ENCODE results near the gene MMAA.
"Not testable (repeated sequence)": the region's sequence is repeated elsewhere in the genome, so short reads cannot be mapped to it uniquely, and the experiment has no call there.

MMAA gene

DNA sequence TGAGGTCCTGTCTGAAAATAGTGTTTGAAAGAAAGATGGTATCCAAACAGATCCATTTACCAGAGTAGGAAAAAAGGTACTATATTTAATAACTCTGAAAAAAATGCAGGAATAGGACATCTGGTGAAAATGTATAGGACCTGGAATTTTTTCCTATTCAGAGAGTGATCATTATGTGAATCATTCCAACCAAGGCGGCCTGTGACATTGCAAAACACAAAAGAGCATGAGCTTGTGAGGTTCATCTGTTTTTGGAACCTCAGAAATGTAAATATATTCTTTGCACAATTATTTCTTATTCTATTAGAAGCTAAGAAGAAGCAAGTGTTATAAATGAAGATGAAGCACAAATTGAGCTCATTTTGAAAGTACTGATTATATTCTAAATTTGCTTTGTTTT lies 62.8 kb downstream of the MMAA start:
- DNase-seq (ENCODE audit: low spot score) = no peak
- TF ChIP-seq, protein P1, sequence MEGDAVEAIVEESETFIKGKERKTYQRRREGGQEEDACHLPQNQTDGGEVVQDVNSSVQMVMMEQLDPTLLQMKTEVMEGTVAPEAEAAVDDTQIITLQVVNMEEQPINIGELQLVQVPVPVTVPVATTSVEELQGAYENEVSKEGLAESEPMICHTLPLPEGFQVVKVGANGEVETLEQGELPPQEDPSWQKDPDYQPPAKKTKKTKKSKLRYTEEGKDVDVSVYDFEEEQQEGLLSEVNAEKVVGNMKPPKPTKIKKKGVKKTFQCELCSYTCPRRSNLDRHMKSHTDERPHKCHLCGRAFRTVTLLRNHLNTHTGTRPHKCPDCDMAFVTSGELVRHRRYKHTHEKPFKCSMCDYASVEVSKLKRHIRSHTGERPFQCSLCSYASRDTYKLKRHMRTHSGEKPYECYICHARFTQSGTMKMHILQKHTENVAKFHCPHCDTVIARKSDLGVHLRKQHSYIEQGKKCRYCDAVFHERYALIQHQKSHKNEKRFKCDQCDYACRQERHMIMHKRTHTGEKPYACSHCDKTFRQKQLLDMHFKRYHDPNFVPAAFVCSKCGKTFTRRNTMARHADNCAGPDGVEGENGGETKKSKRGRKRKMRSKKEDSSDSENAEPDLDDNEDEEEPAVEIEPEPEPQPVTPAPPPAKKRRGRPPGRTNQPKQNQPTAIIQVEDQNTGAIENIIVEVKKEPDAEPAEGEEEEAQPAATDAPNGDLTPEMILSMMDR (IDR thresholded peaks at IDR 0.05; ENCODE audit: borderline replicate concordance, control extremely low read depth, extremely low read depth, insufficient read depth, missing control alignments) = no peak
- in situ Hi-C loops (cut with MboI; ENCODE audit: low sequenced_read_pairs, unreplicated experiment) = no loop called here

DNA sequence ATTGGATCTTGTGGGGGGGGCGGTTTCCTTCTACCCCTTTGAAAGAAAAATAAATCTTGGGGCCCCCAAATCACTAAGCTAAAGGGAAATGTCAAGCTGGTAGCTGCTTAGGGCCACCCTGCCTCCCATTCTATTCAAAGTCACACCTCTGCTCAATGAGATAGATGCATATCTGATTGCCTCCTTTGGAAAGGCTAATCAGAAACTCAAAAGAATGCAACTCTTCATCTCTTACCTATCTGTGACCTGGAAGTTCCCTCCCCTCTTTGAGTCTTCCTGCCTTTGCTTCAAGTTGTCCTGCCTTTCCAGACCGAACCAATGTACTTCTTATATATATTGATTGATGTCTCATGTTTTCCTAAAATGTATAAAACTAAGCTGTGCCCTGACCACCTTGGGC lies 67.8 kb downstream of the MMAA start:
- DNase-seq (ENCODE audit: low spot score) = no peak
- in situ Hi-C loops (cut with MboI; ENCODE audit: low sequenced_read_pairs, unreplicated experiment) = no loop called here
- TF ChIP-seq, protein P1 (IDR thresholded peaks at IDR 0.05; ENCODE audit: borderline replicate concordance, control extremely low read depth, extremely low read depth, insufficient read depth, missing control alignments) = no peak

DNA sequence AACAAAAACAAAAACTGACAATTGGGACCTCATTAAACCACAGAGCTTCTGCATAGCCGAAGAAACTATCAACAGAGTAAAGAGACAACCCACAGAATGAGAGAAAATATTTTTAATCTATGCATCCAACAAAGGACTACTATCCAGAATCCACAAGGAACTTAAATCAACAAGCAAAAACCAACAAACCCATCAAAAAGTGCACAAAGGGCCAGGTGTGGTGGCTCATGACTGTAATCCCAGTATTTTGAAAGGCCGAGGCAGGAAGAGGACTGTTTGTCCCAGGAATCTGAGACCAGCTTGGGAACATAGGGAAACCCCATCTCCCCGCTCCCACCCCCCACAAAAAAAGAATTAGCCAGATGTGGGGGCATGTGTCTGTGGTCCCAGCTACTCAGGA lies 71.4 kb downstream of the MMAA start:
- DNase-seq (ENCODE audit: low spot score) = no peak
- in situ Hi-C loops (cut with MboI; ENCODE audit: low sequenced_read_pairs, unreplicated experiment) = no loop called here
- TF ChIP-seq, protein P1 (IDR thresholded peaks at IDR 0.05; ENCODE audit: borderline replicate concordance, control extremely low read depth, extremely low read depth, insufficient read depth, missing control alignments) = no peak

DNA sequence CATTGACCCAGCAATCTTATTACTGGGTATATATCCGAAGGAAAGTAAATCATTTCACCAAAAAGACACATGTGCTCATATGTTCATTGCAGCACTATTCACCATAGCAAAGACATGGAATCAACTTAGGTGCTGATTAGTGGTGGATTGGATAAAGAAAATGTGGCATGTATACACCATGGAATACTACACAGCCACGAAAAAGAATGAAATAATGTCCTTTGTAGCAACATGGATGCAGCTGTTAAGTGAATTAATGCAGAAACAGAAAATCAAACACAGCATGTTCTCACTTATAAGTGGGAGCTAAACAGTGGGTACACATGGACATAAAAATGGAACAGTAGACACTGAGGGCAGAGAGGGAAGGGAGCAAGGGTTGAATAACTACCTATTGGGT lies 72.2 kb downstream of the MMAA start:
- in situ Hi-C loops (cut with MboI; ENCODE audit: low sequenced_read_pairs, unreplicated experiment); DNase-seq (ENCODE audit: low spot score): not testable (repeated sequence)

DNA sequence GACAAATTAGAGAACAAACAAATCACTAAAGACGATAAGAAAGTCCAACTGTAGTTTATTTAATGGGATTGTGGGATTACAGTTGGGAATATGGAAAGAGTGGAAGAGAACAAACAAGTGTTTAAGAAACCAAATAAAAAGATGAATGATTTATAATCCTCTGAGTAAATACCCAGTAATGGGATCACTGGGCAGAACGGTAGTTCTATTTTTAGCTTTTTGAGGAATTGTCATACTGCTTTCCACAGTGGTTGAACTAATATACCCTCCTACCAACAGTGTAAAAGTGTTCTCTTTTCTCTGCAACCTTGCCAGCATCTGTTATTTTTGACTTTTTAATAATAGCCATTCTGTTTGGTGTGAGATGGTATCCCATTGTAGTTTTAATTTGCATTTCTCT lies 75.7 kb downstream of the MMAA start:
- TF ChIP-seq, protein P1 (IDR thresholded peaks at IDR 0.05; ENCODE audit: borderline replicate concordance, control extremely low read depth, extremely low read depth, insufficient read depth, missing control alignments) = no peak
- in situ Hi-C loops (cut with MboI; ENCODE audit: low sequenced_read_pairs, unreplicated experiment) = no loop called here
- DNase-seq (ENCODE audit: low spot score) = no peak

DNA sequence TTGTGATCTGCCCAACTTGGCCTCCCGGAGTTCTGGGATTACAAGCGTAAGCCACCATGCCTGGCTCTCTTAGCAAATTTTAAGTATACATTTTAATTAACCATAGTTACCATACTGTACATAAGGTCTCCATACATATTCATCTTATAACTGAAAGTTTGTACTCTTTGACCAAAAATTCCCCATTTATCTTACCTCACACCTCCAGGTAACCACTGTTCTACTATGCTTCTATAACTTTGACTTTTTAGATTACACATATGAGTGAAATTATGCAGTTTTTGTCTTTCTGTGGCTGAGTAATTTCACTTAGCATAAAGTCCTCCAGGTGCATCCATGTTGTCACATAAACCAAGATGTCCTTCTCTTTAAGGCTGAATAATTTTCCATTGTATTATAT lies 78.1 kb downstream of the MMAA start:
- TF ChIP-seq, protein P1 (IDR thresholded peaks at IDR 0.05; ENCODE audit: borderline replicate concordance, control extremely low read depth, extremely low read depth, insufficient read depth, missing control alignments) = no peak
- no peak for DNase-seq (ENCODE audit: low spot score)
- in situ Hi-C loops (cut with MboI; ENCODE audit: low sequenced_read_pairs, unreplicated experiment) = no loop called here

DNA sequence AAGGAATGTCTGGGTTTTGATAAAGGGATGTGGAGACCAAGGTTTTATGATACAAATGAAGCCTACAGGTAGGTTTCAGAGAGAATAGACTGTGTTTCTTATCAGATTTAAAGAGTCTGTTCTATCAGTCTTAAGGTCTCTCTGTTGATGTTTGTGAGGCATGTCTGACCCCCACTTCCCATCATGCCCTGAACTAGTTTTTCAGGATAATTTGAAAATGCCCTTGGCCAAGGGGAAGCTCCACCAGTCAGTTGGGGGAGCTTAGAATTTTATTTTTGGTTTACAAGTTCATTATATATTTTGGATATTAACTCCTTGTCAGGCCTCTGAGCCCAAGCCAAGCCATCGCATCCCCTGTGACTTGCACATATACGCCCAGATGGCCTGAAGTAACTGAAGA lies 79.3 kb downstream of the MMAA start:
- no peak for DNase-seq (ENCODE audit: low spot score)
- TF ChIP-seq, protein P1 (IDR thresholded peaks at IDR 0.05; ENCODE audit: borderline replicate concordance, control extremely low read depth, extremely low read depth, insufficient read depth, missing control alignments) = no peak
- in situ Hi-C loops (cut with MboI; ENCODE audit: low sequenced_read_pairs, unreplicated experiment) = no loop called here
